Tongue (tissue), 2 donors: Measurements from ENCODE around the gene WAC. TPM values are rescaled to one million over a fixed set of nuclear protein-coding genes. Genes with fewer than 3 reads are reported as not detected.
"Not testable (repeated sequence)": the region's sequence is repeated elsewhere in the genome, so short reads cannot be mapped to it uniquely, and the experiment has no call there.

Experiments
- DNase-seq: peaks from one replicate; pipeline ENCODE4 v3.0.0-alpha.2; 2015
- total RNA-seq: library from RNA; depleted of rRNA; stranded (reverse); fragments of >200 nt; gene quantifications from one replicate; pipeline ENCODE4 v1.2.3, GENCODE V29; 2014

Gene WAC
- total RNA-seq, 1 donor from 2014 or later: 97.9 TPM

- no peak for DNase-seq
These were observed 36.7 kb downstream of the WAC start for GRCh38 chr10:28569506-28570159.

DNA sequence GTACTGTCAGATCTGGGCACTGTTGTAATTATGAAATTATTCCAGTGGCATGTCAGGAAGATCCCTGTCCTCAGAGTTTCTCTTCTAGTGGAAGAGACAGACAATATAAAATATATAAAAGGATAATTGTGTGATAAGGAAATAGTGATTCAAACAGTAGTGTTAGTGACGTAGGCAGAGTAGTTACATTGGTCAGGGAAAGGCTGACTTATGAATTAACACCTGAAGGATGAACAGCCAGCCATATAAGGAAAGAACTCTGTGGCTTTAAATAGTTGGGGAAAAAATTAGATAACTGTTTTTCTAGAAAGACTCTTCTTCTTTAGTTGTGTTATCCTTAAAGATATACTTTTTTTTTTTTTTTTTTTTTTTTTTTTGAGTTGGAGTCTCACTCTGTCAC lies 37.7 kb downstream of the WAC start:
- DNase-seq: no peak

GRCh38 chr10:28571265-28571664 lies 38.3 kb downstream of the WAC start:
- DNase-seq: no peak

GRCh38 chr10:28574214-28574613 lies 41.3 kb downstream of the WAC start:
- DNase-seq: not testable (repeated sequence)

DNA sequence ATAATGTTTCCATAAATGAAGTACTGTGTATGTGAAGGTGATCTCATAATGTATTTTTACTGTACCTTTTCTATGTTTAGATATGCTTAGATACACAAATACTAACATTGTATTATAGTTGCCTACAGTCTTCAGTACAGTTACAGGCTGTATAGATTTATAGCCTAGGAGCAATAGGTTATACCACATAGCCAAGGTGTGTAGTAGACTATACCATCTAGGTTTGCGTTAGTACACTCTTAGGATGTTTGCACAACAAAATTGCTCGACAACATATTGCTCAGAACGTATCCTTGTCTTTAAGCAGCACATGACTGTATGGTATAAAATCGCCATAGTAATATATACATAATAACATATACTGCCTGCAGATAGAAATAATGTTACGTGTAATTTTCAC lies 42.9 kb downstream of the WAC start:
- no peak for DNase-seq

GRCh38 chr10:28577506-28577905 lies 44.6 kb downstream of the WAC start:
- no peak for DNase-seq

GRCh38 chr10:28578454-28578853 lies 45.5 kb downstream of the WAC start:
- DNase-seq: no peak

DNA sequence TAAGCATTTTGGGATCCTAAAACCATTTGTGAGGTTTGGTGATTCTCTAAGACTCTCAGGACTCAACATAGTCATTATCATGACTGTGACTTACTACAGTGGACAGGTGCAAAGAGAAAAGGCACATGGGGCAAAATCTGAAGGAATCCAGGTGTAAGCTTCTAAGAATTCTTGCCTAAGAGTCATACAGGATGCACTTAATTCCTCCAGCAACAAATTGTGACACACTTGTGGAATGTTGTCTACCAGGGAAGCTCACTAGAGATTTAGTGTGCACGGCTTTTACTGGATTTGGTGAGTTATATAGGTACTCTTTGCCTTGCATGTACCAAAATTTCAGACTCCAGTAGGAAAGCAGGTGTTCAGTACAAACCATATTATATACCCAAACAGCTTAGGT lies 47.9 kb downstream of the WAC start:
- DNase-seq: no peak

GRCh38 chr10:28581916-28582315 lies 49.0 kb downstream of the WAC start:
- no peak for DNase-seq

GRCh38 chr10:28585076-28585475 lies 52.2 kb downstream of the WAC start:
- DNase-seq: no peak

- DNase-seq: no peak
These were observed 53.3 kb downstream of the WAC start for GRCh38 chr10:28586176-28586575.

DNA sequence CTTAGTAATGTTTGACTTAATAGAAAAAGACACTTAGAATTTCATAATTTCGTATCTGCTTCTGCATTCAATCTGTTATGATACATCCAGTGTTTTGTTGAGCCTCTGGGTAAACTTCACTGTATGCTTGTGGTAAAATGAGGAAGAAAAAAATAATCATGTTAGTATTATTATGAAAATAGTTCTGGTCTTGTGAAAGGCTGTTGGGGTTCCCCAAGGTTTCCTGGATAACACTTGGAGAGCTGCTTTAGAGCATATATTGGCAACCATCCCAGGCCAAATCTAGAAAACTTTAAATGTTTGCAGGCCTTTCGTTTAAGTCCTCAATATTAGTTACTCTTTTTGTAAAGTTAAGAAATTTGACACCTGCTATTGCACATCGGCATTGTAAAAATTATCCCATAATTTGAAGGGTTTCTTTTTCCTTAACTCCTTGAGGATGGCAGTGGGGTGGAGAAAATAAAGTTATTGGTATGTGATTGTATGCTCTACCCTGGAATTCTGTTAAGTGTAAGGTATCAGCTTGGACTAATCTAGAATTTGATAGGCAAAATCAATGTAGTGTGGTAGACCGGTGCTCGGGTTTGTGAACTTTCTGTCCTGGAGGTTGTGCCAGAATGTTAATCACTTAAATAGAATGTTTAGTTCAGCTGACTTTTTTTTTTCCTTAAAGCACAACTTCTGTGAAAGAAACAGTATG lies 54.5 kb downstream of the WAC start:
- peak; percentile 36 for DNase-seq

DNA sequence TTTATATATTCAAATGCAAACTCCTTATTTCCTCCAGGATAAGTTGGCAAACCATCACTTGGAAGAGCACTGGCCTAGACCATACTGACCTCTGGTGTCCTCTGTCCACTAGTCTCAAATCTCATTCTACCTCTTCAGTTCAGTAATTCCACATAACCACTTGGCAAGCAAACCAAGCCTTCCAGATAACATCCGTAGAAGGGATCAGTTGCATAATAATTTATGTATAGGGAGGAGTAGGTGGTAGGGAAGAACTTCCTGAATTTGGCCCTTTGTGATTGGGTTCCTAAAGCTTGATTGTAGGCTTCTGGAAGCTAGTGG lies 55.0 kb downstream of the WAC start:
- DNase-seq: peak; percentile 34

GRCh38 chr10:28592953-28593352 lies 60.0 kb downstream of the WAC start:
- DNase-seq: no peak

- DNase-seq: no peak
These were observed 60.9 kb downstream of the WAC start for GRCh38 chr10:28593811-28594210.

GRCh38 chr10:28594406-28594805 lies 61.5 kb downstream of the WAC start:
- no peak for DNase-seq

DNA sequence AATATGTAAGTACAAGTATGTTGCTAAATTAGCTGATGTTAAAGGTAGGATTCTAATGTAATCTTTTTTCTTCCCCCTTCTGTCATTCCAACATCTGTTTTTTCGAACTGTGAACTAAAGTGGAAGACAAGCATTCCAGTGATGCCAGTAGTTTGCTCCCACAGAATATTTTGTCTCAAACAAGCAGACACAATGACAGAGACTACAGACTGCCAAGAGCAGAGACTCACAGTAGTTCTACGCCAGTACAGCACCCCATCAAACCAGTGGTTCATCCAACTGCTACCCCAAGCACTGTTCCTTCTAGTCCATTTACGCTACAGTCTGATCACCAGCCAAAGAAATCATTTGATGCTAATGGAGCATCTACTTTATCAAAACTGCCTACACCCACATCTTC lies 62.7 kb downstream of the WAC start:
- no peak for DNase-seq

DNA sequence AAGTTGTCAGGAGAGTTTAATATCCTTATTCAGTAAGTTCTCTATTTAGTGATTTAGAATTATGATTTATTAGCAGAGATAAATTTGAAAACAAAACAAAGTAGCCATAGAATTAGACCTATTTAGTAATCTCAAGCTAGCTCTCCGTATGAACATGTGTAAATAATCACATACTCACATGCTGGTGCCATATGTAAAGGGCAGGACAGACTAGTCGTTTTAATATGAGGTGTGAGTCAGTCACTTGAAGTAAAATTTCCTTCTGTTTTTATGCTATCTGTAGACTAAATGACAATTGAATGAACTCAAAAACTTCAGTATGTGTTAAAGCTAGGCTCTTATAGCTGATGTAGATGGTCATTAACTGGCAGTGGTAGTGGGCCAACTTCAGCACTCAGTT lies 67.1 kb downstream of the WAC start:
- DNase-seq: no peak

DNA sequence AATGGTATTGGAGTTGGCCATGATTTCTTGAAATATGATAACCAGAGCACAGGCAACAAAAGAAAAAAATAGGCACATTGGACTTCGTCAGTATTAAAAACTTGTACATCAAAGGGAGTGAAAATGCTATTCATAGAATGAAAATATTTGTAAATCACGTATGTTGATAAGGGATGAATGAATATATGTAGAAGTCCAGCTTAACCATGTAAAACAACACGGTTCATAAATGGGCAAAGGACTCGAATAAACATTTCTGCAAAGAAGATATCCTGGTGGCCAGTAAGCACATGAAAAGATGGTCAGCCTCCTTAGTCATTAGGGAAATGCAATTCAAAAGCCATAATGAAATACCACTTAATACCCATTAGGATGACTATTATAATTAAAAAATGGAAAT lies 68.1 kb downstream of the WAC start:
- DNase-seq: no peak

DNA sequence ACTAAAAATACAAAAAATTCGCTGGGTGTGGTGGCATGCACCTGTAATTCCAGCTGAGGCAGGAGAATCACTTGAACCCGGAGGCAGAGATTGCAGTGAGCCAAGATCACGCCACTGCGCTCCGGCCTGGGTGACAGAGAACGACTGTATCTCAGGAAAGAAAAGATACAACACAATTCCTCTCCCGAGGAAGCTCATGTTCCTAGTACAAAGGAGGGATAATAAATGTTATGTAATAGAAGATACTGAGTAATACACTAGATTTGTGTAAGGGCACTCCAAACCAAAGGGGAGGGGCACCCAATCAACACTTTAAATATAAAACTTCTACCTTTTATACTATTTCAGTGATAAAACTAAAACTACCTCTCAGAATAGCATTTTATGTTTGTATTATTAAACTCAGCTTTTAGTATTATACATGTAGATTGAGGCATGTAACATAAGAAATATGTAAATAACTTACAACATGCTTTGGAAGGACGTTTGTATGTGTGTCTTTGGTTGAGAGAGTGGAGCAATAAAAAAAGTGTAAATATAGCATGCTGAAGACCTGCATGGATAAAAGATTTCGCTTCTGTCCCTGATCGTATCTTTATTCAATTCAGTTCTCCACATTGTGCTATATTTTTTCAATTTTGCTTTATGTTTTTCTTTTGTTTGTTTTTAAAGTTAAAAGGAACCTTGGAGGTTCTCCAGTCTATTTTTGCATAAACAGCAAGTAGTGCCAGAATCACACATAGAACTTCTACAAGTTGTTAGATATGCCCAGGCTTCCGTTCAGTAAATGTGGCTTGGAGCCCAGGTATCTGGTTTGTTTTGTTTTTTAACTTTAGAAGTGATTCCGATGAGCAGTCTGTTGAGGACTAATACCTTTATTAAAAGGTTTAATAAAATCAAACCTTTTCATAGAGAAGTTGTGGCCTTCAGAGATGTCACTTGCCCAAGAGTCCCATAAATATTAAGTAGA lies 71.9 kb downstream of the WAC start:
- DNase-seq: no peak

GRCh38 chr10:28606568-28606967 lies 73.7 kb downstream of the WAC start:
- no peak for DNase-seq

DNA sequence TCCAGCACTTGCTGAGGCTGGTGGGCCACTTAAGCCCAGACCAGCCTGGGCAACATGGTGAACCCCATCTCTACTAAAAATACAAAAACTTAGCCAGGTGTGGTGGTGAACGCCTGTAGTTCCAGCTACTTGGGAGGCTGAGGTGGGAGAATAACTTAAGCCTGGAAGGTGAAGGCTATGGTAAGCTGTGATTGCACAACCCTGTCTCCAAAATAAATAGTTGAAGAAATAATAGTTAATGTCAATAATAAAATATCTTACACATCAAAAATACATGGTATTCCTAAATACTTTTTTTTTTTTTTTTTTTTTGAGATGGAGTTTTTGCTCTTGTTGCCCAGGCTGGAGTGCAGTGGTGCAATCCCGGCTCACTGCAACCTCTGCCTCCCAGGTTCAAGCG lies 76.7 kb downstream of the WAC start:
- not testable (repeated sequence) for DNase-seq

DNA sequence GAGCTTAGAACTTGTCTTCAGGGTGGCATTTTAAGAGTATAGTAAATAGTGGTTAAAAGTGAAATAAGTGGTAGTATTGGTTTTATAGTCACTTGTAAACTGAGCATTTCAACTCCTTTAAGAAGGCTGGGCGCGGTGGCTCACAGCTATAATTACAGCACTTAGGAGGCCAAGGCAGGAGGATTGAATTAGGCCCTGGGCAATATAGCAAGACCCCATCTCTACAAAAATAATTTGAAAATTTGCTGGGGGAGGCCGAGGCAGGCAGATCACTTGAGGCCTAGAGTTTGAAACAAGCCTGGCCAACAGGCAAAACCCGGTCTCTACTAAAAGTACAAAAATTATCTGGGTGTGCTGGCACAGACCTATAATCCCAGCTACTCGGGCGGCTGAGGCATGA lies 80.0 kb downstream of the WAC start:
- no peak for DNase-seq
